CD4-positive, alpha-beta T cell (primary cell): ENCODE results near the gene FUT8. TPM values are rescaled to one million over a fixed set of nuclear protein-coding genes. Genes with fewer than 3 reads are reported as not detected.

ENCODE experiments used
- ATAC-seq: fragments of 200-7000 bp; cut with Tn5 transposase; one replicate; pipeline ENCODE4 v1.10.0; 2022; ENCODE audit warnings: mild to moderate bottlenecking; ENCODE audit not compliant: poor library complexity
- CTCF ChIA-PET: fragments of 350-600 bp; sonication (Branson Sonifier 250); formaldehyde crosslinking; loops from one replicate; lab custom pipeline; 2021; ENCODE audit warnings: antibody characterized with exemption, inconsistent platforms; lab: Charles Lee
- POLR2A ChIA-PET: fragments of 350-600 bp; sonication (Branson Sonifier 250); formaldehyde crosslinking; loops from one replicate; lab custom pipeline; 2021; ENCODE audit warnings: antibody characterized with exemption, inconsistent platforms; lab: Charles Lee
- DNase-seq, 14 experiments: peaks; one replicate each; pipeline ENCODE4 v3.0.0-alpha.2; 2013 to 2020; ENCODE audit warnings: mixed read lengths in 2 of 14
- H3K27ac ChIP-seq, 2 donors: one replicate each; pipeline versions ENCODE4 v1.5.1 to v1.7.0; 2013; ENCODE audit warnings: low read length in 2 of 2, low read depth in 1 of 2, mild to moderate bottlenecking in 1 of 2
- H3K27me3 ChIP-seq, 2 experiments: 1 replicate in 1 of 2; 2 replicates in 1 of 2; pipeline versions ENCODE4 v1.6.1 to v1.7.0; 2013; ENCODE audit warnings: low read length in 2 of 2, control low read depth in 1 of 2, mild to moderate bottlenecking in 1 of 2, moderate library complexity in 1 of 2; ENCODE audit not compliant: insufficient read depth in 2 of 2, control insufficient read depth in 1 of 2
- H3K36me3 ChIP-seq: one replicate; pipeline ENCODE4 v1.6.1; 2013; ENCODE audit warnings: low read length, control low read depth; ENCODE audit not compliant: insufficient read depth
- H3K4me1 ChIP-seq: one replicate; pipeline ENCODE4 v1.6.1; 2013; ENCODE audit warnings: low read length, control low read depth; ENCODE audit not compliant: insufficient read depth
- H3K4me3 ChIP-seq: one replicate; pipeline ENCODE4 v1.5.1; 2013; ENCODE audit warnings: mild to moderate bottlenecking, low read length, moderate library complexity
- H3K9me3 ChIP-seq, 2 experiments: 1 replicate in 1 of 2; 2 replicates in 1 of 2; pipeline versions ENCODE4 v1.6.1 to v1.7.0; 2013; ENCODE audit warnings: low read length in 2 of 2, mild to moderate bottlenecking in 2 of 2, control low read depth in 1 of 2, moderate library complexity in 1 of 2; ENCODE audit not compliant: control insufficient read depth in 1 of 2, insufficient read depth in 1 of 2
- H3K27ac Mint-ChIP-seq: one replicate; pipeline ENCODE4 v1.8.0; 2020; ENCODE audit warnings: mixed read lengths
- H3K27me3 Mint-ChIP-seq: one replicate; pipeline ENCODE4 v1.8.0; 2021; ENCODE audit warnings: mixed read lengths
- H3K36me3 Mint-ChIP-seq: one replicate; pipeline ENCODE4 v1.8.0; 2021; ENCODE audit warnings: low read depth, mixed read lengths
- H3K4me1 Mint-ChIP-seq: one replicate; pipeline ENCODE4 v1.8.0; 2021; ENCODE audit warnings: low read depth, mixed read lengths
- H3K4me3 Mint-ChIP-seq: one replicate; pipeline ENCODE4 v1.8.0; 2020; ENCODE audit warnings: mild to moderate bottlenecking, mixed read lengths
- H3K9me3 Mint-ChIP-seq: one replicate; pipeline ENCODE4 v1.8.0; 2020; ENCODE audit warnings: mixed read lengths
- intact Hi-C, 2 experiments: fragments of 100-400 bp; cut with DNase I in 1 of 2; cut with micrococcal nuclease in 1 of 2; formaldehyde crosslinking; loops; one replicate each; pipeline versions ENCODE4 v1.15.1 to v1.9.0; 2023 to 2025; cut with DNase I, micrococcal nuclease
- total RNA-seq, 174 experiments: library from RNA in 2 of 174; stranded (reverse) in 2 of 174; gene quantifications; one replicate each; pipeline ENCODE4 v1.2.3 and lab custom pipeline; 2021 to 2026
- TF ChIP-seq, protein P1 (sequence below): fragments of 200-600 bp; IDR thresholded peaks from one replicate; pipeline ENCODE4 v1.8.0; 2022; ENCODE audit warnings: antibody characterized with exemption, mild to moderate bottlenecking

Gene FUT8
- total RNA-seq, 2 experiments from 2014 or later = 31.3 to 39.1 TPM

DNA sequence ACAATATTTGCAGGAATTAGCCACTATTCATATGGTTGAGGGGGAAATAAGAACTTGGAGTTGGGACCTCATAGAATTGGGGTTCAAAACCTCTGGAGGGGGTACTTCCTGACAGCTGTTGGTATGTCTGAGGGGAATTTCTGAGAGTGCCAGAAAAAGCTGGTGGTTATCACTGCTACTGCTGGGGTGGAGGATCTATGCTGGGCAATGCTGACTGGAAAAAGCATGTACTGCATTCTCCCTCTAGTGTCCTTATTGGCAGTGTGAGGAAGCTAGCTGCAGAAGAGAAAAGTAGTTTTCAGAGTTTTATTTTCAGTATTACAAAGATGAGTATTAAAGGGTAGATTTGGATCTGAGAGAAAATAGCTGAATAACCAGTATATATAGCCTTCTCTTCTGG lies 88.8 kb downstream of the FUT8 start:
- Histone ChIP-seq H3K4me3 (no peak overlapping the region), H3K27ac (no peak overlapping the region), H3K36me3 (no peaks in the 10 kb centered on the region), H3K4me1 (no peaks in the 10 kb centered on the region), H3K27me3 (no peaks in the 10 kb centered on the region), H3K9me3 (no peaks in the 10 kb centered on the region)
- ATAC-seq (no peak), DNase-seq (no peak)
- intact Hi-C loops = loop anchor here in 1 of 2 experiments (5.0 kb wide), 1 partner anchor 61 kb away; no protein-coding TSS in a partner anchor
- Mint-ChIP-seq H3K9me3 (peaks cover 2% of the 10 kb centered on the region), H3K4me3 (no peak overlapping the region), H3K27me3 (no peaks in the 10 kb centered on the region), H3K4me1 (peaks cover 48% of the 10 kb centered on the region), H3K36me3 (peaks cover 32% of the 10 kb centered on the region), H3K27ac (no peak overlapping the region)
- POLR2A ChIA-PET = no interaction called here
- TF ChIP-seq, protein P1, sequence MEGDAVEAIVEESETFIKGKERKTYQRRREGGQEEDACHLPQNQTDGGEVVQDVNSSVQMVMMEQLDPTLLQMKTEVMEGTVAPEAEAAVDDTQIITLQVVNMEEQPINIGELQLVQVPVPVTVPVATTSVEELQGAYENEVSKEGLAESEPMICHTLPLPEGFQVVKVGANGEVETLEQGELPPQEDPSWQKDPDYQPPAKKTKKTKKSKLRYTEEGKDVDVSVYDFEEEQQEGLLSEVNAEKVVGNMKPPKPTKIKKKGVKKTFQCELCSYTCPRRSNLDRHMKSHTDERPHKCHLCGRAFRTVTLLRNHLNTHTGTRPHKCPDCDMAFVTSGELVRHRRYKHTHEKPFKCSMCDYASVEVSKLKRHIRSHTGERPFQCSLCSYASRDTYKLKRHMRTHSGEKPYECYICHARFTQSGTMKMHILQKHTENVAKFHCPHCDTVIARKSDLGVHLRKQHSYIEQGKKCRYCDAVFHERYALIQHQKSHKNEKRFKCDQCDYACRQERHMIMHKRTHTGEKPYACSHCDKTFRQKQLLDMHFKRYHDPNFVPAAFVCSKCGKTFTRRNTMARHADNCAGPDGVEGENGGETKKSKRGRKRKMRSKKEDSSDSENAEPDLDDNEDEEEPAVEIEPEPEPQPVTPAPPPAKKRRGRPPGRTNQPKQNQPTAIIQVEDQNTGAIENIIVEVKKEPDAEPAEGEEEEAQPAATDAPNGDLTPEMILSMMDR = no peak
- CTCF ChIA-PET = interaction anchor here (0.6 to 1.3 kb wide), 3 partner anchors 12 to 1822 kb away, joined by 3 to 5 read pairs (median 3); no protein-coding TSS in a partner anchor

- Mint-ChIP-seq H3K9me3 (peaks cover 7% of the 10 kb centered on the region), H3K36me3 (peaks cover 39% of the 10 kb centered on the region), H3K27me3 (no peaks in the 10 kb centered on the region), H3K4me3 (no peak overlapping the region), H3K4me1 (peaks cover 55% of the 10 kb centered on the region), H3K27ac (no peak overlapping the region)
- CTCF ChIA-PET = no interaction called here
- DNase-seq = no peak
- no peaks in the 10 kb centered on the region for H3K4me1 ChIP-seq
- TF ChIP-seq, protein P1 = no peak
- POLR2A ChIA-PET = no interaction called here
- H3K4me3 ChIP-seq = no peak overlapping the region
- no peaks in the 10 kb centered on the region for H3K27me3 ChIP-seq
- H3K27ac ChIP-seq = no peak overlapping the region
- intact Hi-C loops = loop anchor here in 1 of 2 experiments (5.0 kb wide), 1 partner anchor 60 kb away; no protein-coding TSS in a partner anchor
- H3K9me3 ChIP-seq = peaks cover 0 to 4% of the 10 kb centered on the region in 2 experiments
- no peak for ATAC-seq
- H3K36me3 ChIP-seq = no peaks in the 10 kb centered on the region
These were observed 90.2 kb downstream of the FUT8 start for GRCh38 chr14:65502676-65503124.

- Histone ChIP-seq H3K9me3 (peaks cover 0 to 12% of the 10 kb centered on the region in 2 experiments), H3K4me3 (no peak overlapping the region), H3K4me1 (no peaks in the 10 kb centered on the region), H3K27ac (no peak overlapping the region), H3K27me3 (no peaks in the 10 kb centered on the region), H3K36me3 (no peaks in the 10 kb centered on the region)
- CTCF ChIA-PET = no interaction called here
- Mint-ChIP-seq H3K27me3 (no peaks in the 10 kb centered on the region), H3K27ac (no peak overlapping the region), H3K9me3 (peaks cover 7% of the 10 kb centered on the region), H3K36me3 (peaks cover 38% of the 10 kb centered on the region), H3K4me3 (no peak overlapping the region), H3K4me1 (peaks cover 48% of the 10 kb centered on the region)
- no peak for DNase-seq
- TF ChIP-seq, protein P1 = no peak
- POLR2A ChIA-PET = no interaction called here
- intact Hi-C loops = loop anchor here in 1 of 2 experiments (5.0 kb wide), 1 partner anchor 59 kb away; no protein-coding TSS in a partner anchor
- ATAC-seq = no peak
These were observed 91.2 kb downstream of the FUT8 start for GRCh38 chr14:65503771-65504170.
